Measurements from ENCODE around the gene ZWINT. TPM values are rescaled to one million over a fixed set of nuclear protein-coding genes. Genes with fewer than 3 reads are reported as not detected.

Gene ZWINT
- total and polyA plus RNA-seq, 2 of the 13 experiments (the other 11 are each of a cell fraction or from before 2014, with no cell fraction given), result 27.3 to 121 TPM

GRCh38 chr10:56346845-56347415, 14.1 kb downstream of the ZWINT start:
- ChIA-PET POLR2A (no interaction called here), CTCF (ENCODE audit: low intra/inter-chr PET ratio, low total read pairs) (no interaction called here)
- BruUV-seq (replicated peaks), result no TSS peak
- no peaks in the 10 kb centered on the region for H4K20me1 ChIP-seq (ENCODE audit: insufficient read depth, low read length)
- no peak overlapping the region for H2AFZ ChIP-seq (ENCODE audit: low read length)
- ATAC-seq (no peak), FAIRE-seq (no peak), DNase-seq (ENCODE audit: low spot score) (no peak)
- H3K4me3 ChIP-seq (replicated peaks in 1 of 3; ENCODE audit: insufficient read depth in 1 of 3, low read depth in 2 of 3, low read length in 3 of 3), result no peak overlapping the region
- H3K4me1 ChIP-seq (ENCODE audit: insufficient read depth, low read length), result no peaks in the 10 kb centered on the region
- intact Hi-C loops (cut with micrococcal nuclease; ENCODE audit: unreplicated experiment), result no loop called here
- H3K36me3 ChIP-seq (replicated peaks in 1 of 2; ENCODE audit: control insufficient read depth in 1 of 2, insufficient read depth in 2 of 2, low read length in 2 of 2), result no peaks in the 10 kb centered on the region
- H3K9me3 ChIP-seq (ENCODE audit: low read length), result no peaks in the 10 kb centered on the region
- H3K79me2 ChIP-seq (ENCODE audit: insufficient read depth, low read length), result no peaks in the 10 kb centered on the region
- in situ Hi-C loops (cut with HindIII; ENCODE audit: extremely low pct_ligation_motif_present, low pct_unique_long_range_greater_than_20kb), result no loop called here
- no peak overlapping the region for H3K9ac ChIP-seq (ENCODE audit: insufficient read depth, low read depth, low read length)
- TF ChIP-seq ZNF431 (CRISPR knock-in tag; IDR thresholded peaks at IDR 0.05; ENCODE audit: borderline replicate concordance, low read depth), result no peak
- no peak for TF ChIP-seq IRX3 (CRISPR knock-in tag; IDR thresholded peaks at IDR 0.05; ENCODE audit: borderline replicate concordance, low read depth)
- TF ChIP-seq NFAT5 (CRISPR knock-in tag; IDR thresholded peaks at IDR 0.05), result no peak
- no peak for TF ChIP-seq ELK4 (CRISPR knock-in tag; IDR thresholded peaks at IDR 0.05; ENCODE audit: borderline replicate concordance)
- TF ChIP-seq KDM6A (CRISPR knock-in tag; IDR thresholded peaks at IDR 0.05; ENCODE audit: low read depth), result no peak
- TF ChIP-seq FOXK1 (CRISPR knock-in tag; IDR thresholded peaks at IDR 0.05; ENCODE audit: borderline replicate concordance, low read depth), result no peak
- no peak for TF ChIP-seq MLLT10 (CRISPR knock-in tag; IDR thresholded peaks at IDR 0.05)
- no peak for TF ChIP-seq BORCS8-MEF2B (CRISPR knock-in tag; IDR thresholded peaks at IDR 0.05)
- TF ChIP-seq PPARG (CRISPR knock-in tag; conservative IDR thresholded peaks at IDR 0.05), result no peak
- no peak for TF ChIP-seq ETV5 (CRISPR knock-in tag; IDR thresholded peaks at IDR 0.05; ENCODE audit: borderline replicate concordance)
- no peak for TF ChIP-seq ZSCAN29 (CRISPR knock-in tag; conservative IDR thresholded peaks at IDR 0.05)
- TF ChIP-seq ZBTB21 (CRISPR knock-in tag; IDR thresholded peaks at IDR 0.05), result no peak
- TF ChIP-seq PAX8 (CRISPR knock-in tag; IDR thresholded peaks at IDR 0.05; ENCODE audit: borderline replicate concordance), result no peak
- H3K4me2 ChIP-seq (ENCODE audit: low read depth, low read length), result no peak overlapping the region
- no peaks in the 10 kb centered on the region for H3K27me3 ChIP-seq (ENCODE audit: control insufficient read depth in 1 of 2, insufficient read depth in 2 of 2, low read length in 2 of 2)
- no peak overlapping the region for H3K27ac ChIP-seq (ENCODE audit: extremely low read length, insufficient read depth, low read length)
